HepG2 (cell line): Measurements from ENCODE around the gene PCARE. TPM values are rescaled to one million over a fixed set of nuclear protein-coding genes. Genes with fewer than 3 reads are reported as not detected.

Experiments
- ATAC-seq: fragments of 200-7000 bp; cut with Tn5 transposase; 3 replicates; pipeline ENCODE4 v1.9.1; 2020; ENCODE audit warnings: mild to moderate bottlenecking, moderate library complexity
- BruUV-seq: library from RNA; stranded (reverse); fragments of 400-500 nt; replicated peaks from 2 replicates; lab custom pipeline; 2021; lab: Mats Ljungman, UMichigan
- CTCF ChIA-PET: fragments of 300-600 bp; formaldehyde crosslinking; extraction: SDS; loops from one replicate; lab custom pipeline; 2021; ENCODE audit warnings: low total read pairs, inconsistent platforms, low intra/inter-chr PET ratio; lab: Yijun Ruan, JAX
- POLR2A ChIA-PET: fragments of 350-600 bp; sonication (Branson Sonifier 250); formaldehyde crosslinking; loops from one replicate; lab custom pipeline; 2020; ENCODE audit warnings: antibody characterized with exemption, inconsistent platforms; lab: Yijun Ruan, JAX
- DNase-seq: peaks from one replicate; pipeline ENCODE4 v3.0.0-alpha.2; 2015; ENCODE audit warnings: low spot score
- FAIRE-seq: peaks from 3 replicates; lab custom pipeline; 2011; peaks lifted over from hg19 to GRCh38; lab: Jason Lieb, UNC
- H2AFZ ChIP-seq: one replicate; pipeline ENCODE4 v1.6.1; 2011; ENCODE audit warnings: low read length, inconsistent platforms
- H3K27ac ChIP-seq: fragments of 300-600 bp; 3 replicates; pipeline ENCODE4 v1.8.0; 2011; ENCODE audit warnings: mixed run types, mild to moderate bottlenecking, mixed read lengths, low read length, inconsistent platforms; ENCODE audit not compliant: insufficient read depth; ENCODE audit errors: extremely low read length
- H3K27me3 ChIP-seq, 2 experiments: fragments of 200-600 bp in 1 of 2; 2 replicates in 1 of 2; 3 replicates in 1 of 2; pipeline versions ENCODE4 v1.6.0 to v1.8.0; 2011; ENCODE audit warnings: low read length in 2 of 2, mild to moderate bottlenecking in 2 of 2, moderate library complexity in 2 of 2, inconsistent platforms in 1 of 2; ENCODE audit not compliant: insufficient read depth in 2 of 2, control insufficient read depth in 1 of 2
- H3K36me3 ChIP-seq, 2 experiments: fragments of 200-600 bp in 1 of 2; replicated peaks in 1 of 2; 2 replicates in 1 of 2; 3 replicates in 1 of 2; pipeline versions ENCODE4 v1.5.1 to v1.8.0; 2011; ENCODE audit warnings: low read length in 2 of 2, inconsistent platforms in 1 of 2; ENCODE audit not compliant: insufficient read depth in 2 of 2, control insufficient read depth in 1 of 2
- H3K4me1 ChIP-seq: 2 replicates; pipeline ENCODE4 v1.5.1; 2012; ENCODE audit warnings: low read length, inconsistent platforms; ENCODE audit not compliant: insufficient read depth
- H3K4me2 ChIP-seq: 2 replicates; pipeline ENCODE4 v1.6.0; 2011; ENCODE audit warnings: low read depth, low read length, inconsistent platforms
- H3K4me3 ChIP-seq, 3 experiments: fragments of 200-600 bp in 1 of 3; sonication (generic), shearing (Covaris generic) in 1 of 3; replicated peaks in 1 of 3; 2 replicates each; pipeline ENCODE4 v1.5.1; 2011 to 2016; ENCODE audit warnings: low read length in 3 of 3, inconsistent platforms in 2 of 3, low read depth in 2 of 3, mild to moderate bottlenecking in 2 of 3, control low read depth in 1 of 3, mixed read lengths in 1 of 3; ENCODE audit not compliant: insufficient read depth in 1 of 3
- H3K79me2 ChIP-seq: one replicate; pipeline ENCODE4 v1.6.1; 2011; ENCODE audit warnings: low read length, inconsistent platforms; ENCODE audit not compliant: insufficient read depth
- H3K9ac ChIP-seq: 2 replicates; pipeline ENCODE4 v1.6.0; 2011; ENCODE audit warnings: mild to moderate bottlenecking, low read depth, low read length, inconsistent platforms; ENCODE audit not compliant: insufficient read depth
- H3K9me3 ChIP-seq: 2 replicates; pipeline ENCODE4 v1.5.1; 2012; ENCODE audit warnings: mild to moderate bottlenecking, low read length
- H4K20me1 ChIP-seq: 2 replicates; pipeline ENCODE4 v1.6.0; 2011; ENCODE audit warnings: inconsistent platforms, mild to moderate bottlenecking, low read length, moderate library complexity; ENCODE audit not compliant: insufficient read depth
- CC2D1A ChIP-seq: sonication (generic); formaldehyde crosslinking; IDR thresholded peaks from 2 replicates; pipeline ENCODE4 v1.8.1; 2023; ENCODE audit warnings: mild to moderate bottlenecking, missing genetic modification reagents
- CEBPB ChIP-seq: IDR thresholded peaks from 2 replicates; pipeline ENCODE4 v1.6.1; 2011; ENCODE audit warnings: low read depth, low read length, improper control_type of control experiment, borderline replicate concordance
- DNMT3B ChIP-seq: conservative IDR thresholded peaks from 2 replicates; pipeline ENCODE4 v1.6.1; 2016; ENCODE audit warnings: missing biosample characterization, control low read depth
- FOXA1 ChIP-seq, 2 experiments: fragments of 450-650 bp in 1 of 2; sonication (generic) in 1 of 2; formaldehyde crosslinking in 1 of 2; IDR thresholded peaks; 2 replicates each; pipeline versions ENCODE4 v1.4.0 to v1.6.1; 2016 to 2020; ENCODE audit warnings: missing genetic modification reagents in 1 of 2
- IRF9 ChIP-seq: sonication (generic); formaldehyde crosslinking; IDR thresholded peaks from 2 replicates; pipeline ENCODE4 v1.8.0; 2022; ENCODE audit warnings: missing genetic modification reagents, mild to moderate bottlenecking, borderline replicate concordance
- JUN ChIP-seq: sonication (generic); formaldehyde crosslinking; IDR thresholded peaks from 2 replicates; pipeline ENCODE4 v1.4.0; 2020; ENCODE audit warnings: mild to moderate bottlenecking, missing genetic modification reagents
- JUNB ChIP-seq: sonication (generic); formaldehyde crosslinking; IDR thresholded peaks from 2 replicates; pipeline ENCODE4 v1.8.0; 2022; ENCODE audit warnings: missing genetic modification reagents, mild to moderate bottlenecking, borderline replicate concordance
- LBX2 ChIP-seq: sonication (generic); formaldehyde crosslinking; IDR thresholded peaks from 2 replicates; pipeline ENCODE4 v1.5.0; 2020; ENCODE audit warnings: missing genetic modification reagents, mild to moderate bottlenecking, borderline replicate concordance
- NAIF1 ChIP-seq: sonication (generic); formaldehyde crosslinking; IDR thresholded peaks from 2 replicates; pipeline ENCODE4 v1.5.0; 2020; ENCODE audit warnings: mild to moderate bottlenecking, missing genetic modification reagents, borderline replicate concordance
- PITX1 ChIP-seq: sonication (generic); formaldehyde crosslinking; IDR thresholded peaks from 2 replicates; pipeline ENCODE4 v1.5.1; 2020; ENCODE audit warnings: mild to moderate bottlenecking, missing genetic modification reagents
- PREB ChIP-seq: sonication (generic); formaldehyde crosslinking; IDR thresholded peaks from 2 replicates; pipeline ENCODE4 v1.4.0; 2020; ENCODE audit warnings: missing genetic modification reagents
- SP2 ChIP-seq: sonication (generic); formaldehyde crosslinking; IDR thresholded peaks from 2 replicates; pipeline ENCODE4 v1.5.1; 2020; ENCODE audit warnings: mild to moderate bottlenecking, missing genetic modification reagents
- ZBTB49 ChIP-seq: sonication (generic); formaldehyde crosslinking; IDR thresholded peaks from 2 replicates; pipeline ENCODE4 v1.4.0; 2020; ENCODE audit warnings: missing genetic modification reagents, borderline replicate concordance
- ZMAT3 ChIP-seq: sonication (generic); formaldehyde crosslinking; conservative IDR thresholded peaks from 2 replicates; pipeline ENCODE4 v1.7.0; 2021; ENCODE audit warnings: missing genetic modification reagents
- ZNF589 ChIP-seq: sonication (generic); formaldehyde crosslinking; conservative IDR thresholded peaks from 2 replicates; pipeline ENCODE4 v1.8.0; 2022; ENCODE audit warnings: mild to moderate bottlenecking, moderate library complexity, missing genetic modification reagents
- WGBS: methylation state at CpG from one replicate; pipeline ENCODE4 v1.1.6; 2017; ENCODE audit warnings: low lambda C conversion rate; 5-methylcytosine and 5-hydroxymethylcytosine counted together
- in situ Hi-C: cut with HindIII; loops from 2 replicates; pipeline ENCODE4 v1.10.0; 2017; ENCODE audit warnings: low pct_unique_long_range_greater_than_20kb; ENCODE audit not compliant: extremely low pct_ligation_motif_present
- intact Hi-C: fragments of 100-400 bp; cut with micrococcal nuclease; formaldehyde crosslinking; loops from one replicate; pipeline ENCODE4 v1.10.0; 2022; ENCODE audit not compliant: unreplicated experiment
- polyA plus RNA-seq, 8 experiments: library from polyadenylated mRNA; depleted of rRNA in 3 of 8; stranded (reverse) in 7 of 8; unstranded in 1 of 8; fragments of >200 nt; fragmentation: Illumina TruSeq in 4 of 8; extraction: Trizol in 4 of 8; gene quantifications; 2 replicates each; pipeline versions ENCODE4 v1.2.1 to v1.2.3, GENCODE V29; 2011 to 2016; ENCODE audit warnings: low read depth in 4 of 8, missing spikeins in 1 of 8, mixed read lengths in 1 of 8; ENCODE audit not compliant: insufficient read depth in 1 of 8
- total RNA-seq, 5 experiments: library from RNA; depleted of rRNA; stranded (reverse); fragments of >200 nt; fragmentation: Illumina TruSeq; extraction: Trizol; gene quantifications; 2 replicates each; pipeline ENCODE4 v1.2.3, GENCODE V29; 2016; ENCODE audit warnings: low read depth in 1 of 5

The PCARE gene
- total and polyA plus RNA-seq, 2 of the 13 experiments (the other 11 are each of a cell fraction or from before 2014, with no cell fraction given): not detected

- FAIRE-seq (no peak), ATAC-seq (no peak)
- CTCF ChIA-PET: no interaction called here
Measured at GRCh38 chr2:29035016-29035745, 39.1 kb downstream of the PCARE start.

More at GRCh38 chr2:29035016-29035745, 39.1 kb downstream of the PCARE start:
- no peak overlapping the region for H3K4me2 ChIP-seq
- DNase-seq: no peak
- no peaks in the 10 kb centered on the region for H3K36me3 ChIP-seq
- intact Hi-C loops (no loop called here), in situ Hi-C loops (no loop called here)
- H2AFZ ChIP-seq: no peak overlapping the region
- BruUV-seq: no TSS peak
- H3K27me3 ChIP-seq: peaks cover 2 to 22% of the 10 kb centered on the region in 2 experiments; a peak in 3 of 5 replicates
- H3K27ac ChIP-seq: no peak overlapping the region
- POLR2A ChIA-PET: no interaction called here
- H4K20me1 ChIP-seq: no peaks in the 10 kb centered on the region
- H3K4me3 ChIP-seq: no peak overlapping the region
- no peaks in the 10 kb centered on the region for H3K9me3 ChIP-seq
- 46% methylated on average over 15 of the region's 17 CpGs for WGBS
- no peaks in the 10 kb centered on the region for H3K4me1 ChIP-seq
- TF ChIP-seq DNMT3B (CRISPR knock-in tag) (no peak), ZMAT3 (CRISPR knock-in tag) (no peak), PITX1 (no peak), CC2D1A (CRISPR knock-in tag) (no peak), CEBPB (no peak), JUN (CRISPR knock-in tag) (no peak), SP2 (CRISPR knock-in tag) (no peak), NAIF1 (CRISPR knock-in tag) (no peak), ZNF589 (no peak), JUNB (CRISPR knock-in tag) (no peak), FOXA1 (IDR thresholded peaks at IDR 0.05) (no peak), FOXA1 (CRISPR knock-in tag; IDR thresholded peaks at IDR 0.05) (no peak), IRF9 (CRISPR knock-in tag) (no peak), LBX2 (CRISPR knock-in tag) (no peak), PREB (CRISPR knock-in tag) (no peak), ZBTB49 (no peak)
- H3K9ac ChIP-seq: no peak overlapping the region
- H3K79me2 ChIP-seq: no peaks in the 10 kb centered on the region
